ENCODE data around the gene FADS1.

FADS1 gene

GRCh38 chr11:61793829-61794204, 23.0 kb downstream of the FADS1 start:
- no peak for DNase-seq

GRCh38 chr11:61793083-61793828, 23.5 kb downstream of the FADS1 start:
- DNase-seq = no peak

DNA sequence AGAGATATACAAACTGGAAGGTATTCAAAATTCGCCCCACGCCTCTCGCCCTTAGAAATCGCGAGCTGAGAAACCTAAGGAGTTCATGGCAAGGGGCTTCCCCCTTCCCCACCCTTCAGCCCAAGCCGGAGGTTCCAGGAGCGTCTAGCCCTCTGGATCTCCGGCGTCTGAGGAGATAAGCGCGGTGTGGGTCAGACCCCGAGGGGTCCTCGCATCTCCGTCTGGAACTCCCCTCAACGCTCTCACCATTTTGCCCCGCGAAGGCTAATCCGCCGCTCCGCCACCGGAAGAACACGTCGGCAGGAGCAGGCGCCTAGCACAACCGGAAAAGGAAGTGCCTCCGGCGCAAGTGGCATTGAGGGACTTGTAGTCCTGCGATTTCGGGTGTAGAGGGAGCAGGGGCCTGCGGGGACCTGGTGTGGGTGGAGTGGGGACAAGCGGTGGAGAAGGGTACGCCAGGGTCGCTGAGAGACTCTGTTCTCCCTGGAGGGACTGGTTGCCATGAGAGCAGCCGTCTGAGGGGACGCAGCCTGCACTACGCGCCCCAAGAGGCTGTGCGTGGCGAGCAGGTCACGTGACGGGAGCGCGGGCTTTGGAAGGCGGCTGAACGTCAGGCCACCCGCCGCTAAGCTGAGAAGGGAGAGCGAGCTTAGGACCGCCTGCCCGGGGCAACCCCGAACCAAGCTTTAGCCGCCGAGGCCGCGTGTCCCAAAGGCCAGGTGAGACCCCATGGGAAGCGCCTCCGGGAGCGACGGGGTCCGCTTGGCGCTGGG, 24.3 kb downstream of the FADS1 start, which contains the start of the genes FEN1 and TMEM258:
Gene FEN1 (plus strand): TSS at position 602 of the 773 bp plus-strand sequence. CDS start 2,451 bp downstream, outside the sequence.
Gene TMEM258 (minus strand): TSS at position 290 of the 773 bp plus-strand sequence. CDS start 41 bp downstream, at position 249.
- peak; percentile 72 for DNase-seq

DNA sequence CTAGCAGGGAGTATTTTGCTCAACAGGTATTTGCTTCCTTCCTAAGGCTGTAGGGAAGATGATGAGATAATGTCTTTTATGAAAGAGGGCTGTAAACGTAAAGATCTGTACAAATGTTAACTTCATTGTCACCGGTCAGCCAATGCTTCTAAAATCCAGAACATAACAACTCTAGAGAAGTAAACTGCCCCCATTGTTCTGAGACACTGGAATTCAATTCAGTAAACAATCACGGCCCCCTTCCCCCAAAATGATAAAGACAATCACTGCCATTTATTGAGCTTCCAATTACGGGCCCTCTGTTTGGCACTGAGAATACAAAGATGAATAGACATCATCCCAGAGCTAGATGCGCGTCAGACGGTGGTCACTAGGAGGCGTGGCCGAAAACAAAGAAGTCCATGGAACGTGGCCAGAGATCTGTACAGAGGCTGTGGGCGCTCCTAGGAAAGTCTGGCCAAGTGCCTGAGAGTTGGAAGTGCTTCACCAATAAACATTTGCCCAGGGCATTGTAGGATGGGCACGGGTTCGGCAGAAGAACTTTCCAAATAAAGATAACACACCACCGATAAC, 25.0 kb downstream of the FADS1 start:
- DNase-seq = peak; percentile 82

DNA sequence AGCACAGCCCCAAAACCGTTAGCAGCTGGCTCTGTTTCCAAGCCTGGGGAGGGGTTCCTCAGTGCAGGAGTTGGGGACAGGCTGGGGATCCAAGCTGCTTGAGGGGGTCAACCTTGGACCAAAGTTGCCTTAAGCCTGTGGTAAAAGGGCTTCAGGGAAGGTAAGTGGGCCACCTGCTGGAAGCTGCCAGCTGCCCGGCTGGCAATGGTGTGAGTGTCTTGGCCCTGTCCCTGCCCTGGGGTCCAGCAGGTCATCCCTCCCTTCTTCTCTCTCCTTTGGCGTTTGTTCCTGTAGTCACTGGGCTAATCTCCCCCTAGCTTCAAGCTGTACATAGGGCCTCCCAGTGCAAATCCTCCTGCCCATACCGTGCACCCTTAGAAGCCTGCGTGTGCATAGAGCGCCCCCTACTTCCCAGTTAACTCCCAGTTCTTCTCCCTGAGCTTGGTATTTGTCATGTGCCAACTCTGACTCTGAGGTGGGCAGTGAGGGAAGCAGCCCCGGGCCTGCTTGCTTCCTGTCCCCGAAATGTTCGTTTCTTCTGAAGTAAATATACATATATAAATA, 28.8 kb downstream of the FADS1 start:
- no peak for DNase-seq

- no peak for DNase-seq
These were observed 30.9 kb downstream of the FADS1 start for GRCh38 chr11:61785837-61786402.

- DNase-seq = no peak
These were observed 32.3 kb downstream of the FADS1 start for GRCh38 chr11:61784506-61784805.

GRCh38 chr11:61783717-61784505, 32.9 kb downstream of the FADS1 start:
- DNase-seq = no peak

DNA sequence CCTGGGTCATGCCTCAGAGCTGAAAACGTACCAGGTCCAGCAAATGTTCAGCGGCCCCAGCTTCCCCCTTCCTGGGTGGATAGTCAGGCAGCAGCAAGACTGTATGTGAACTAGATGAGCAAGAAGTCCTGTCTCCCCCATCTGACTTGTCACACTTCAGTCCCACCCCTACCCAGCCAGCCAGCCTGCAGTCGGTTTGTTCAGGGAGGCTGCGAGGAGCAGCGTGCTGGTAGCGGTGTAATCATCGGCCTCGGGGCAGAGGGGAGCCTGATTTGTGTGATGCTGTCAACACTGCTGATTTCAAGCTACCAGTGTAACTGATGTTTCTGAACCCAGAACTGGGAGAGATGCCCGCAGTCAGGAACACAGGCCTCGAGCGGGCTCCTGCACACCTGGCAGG, 34.0 kb downstream of the FADS1 start:
- no peak for DNase-seq

GRCh38 chr11:61782299-61782698, 34.5 kb downstream of the FADS1 start:
- no peak for DNase-seq

DNA sequence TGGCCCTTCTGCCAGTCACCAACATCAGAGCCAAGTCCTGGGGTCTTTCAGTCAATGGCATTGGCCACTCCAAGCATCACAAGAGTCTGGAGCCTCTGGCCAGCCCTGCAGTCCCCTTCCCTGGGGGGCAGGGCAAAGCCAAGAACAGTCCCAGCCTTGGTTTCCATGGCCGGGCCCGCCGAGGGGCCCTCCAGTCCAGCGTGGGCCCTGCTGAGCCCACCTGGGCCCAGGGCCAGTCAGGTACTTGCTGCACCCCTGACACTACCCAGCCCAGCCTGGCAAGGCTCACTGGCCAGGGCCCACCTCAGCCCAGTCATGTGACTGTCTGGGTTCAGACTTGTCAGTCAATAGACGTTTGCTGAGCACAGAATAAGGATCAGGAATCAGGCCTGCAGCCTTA, 35.2 kb downstream of the FADS1 start:
- DNase-seq = no peak

DNA sequence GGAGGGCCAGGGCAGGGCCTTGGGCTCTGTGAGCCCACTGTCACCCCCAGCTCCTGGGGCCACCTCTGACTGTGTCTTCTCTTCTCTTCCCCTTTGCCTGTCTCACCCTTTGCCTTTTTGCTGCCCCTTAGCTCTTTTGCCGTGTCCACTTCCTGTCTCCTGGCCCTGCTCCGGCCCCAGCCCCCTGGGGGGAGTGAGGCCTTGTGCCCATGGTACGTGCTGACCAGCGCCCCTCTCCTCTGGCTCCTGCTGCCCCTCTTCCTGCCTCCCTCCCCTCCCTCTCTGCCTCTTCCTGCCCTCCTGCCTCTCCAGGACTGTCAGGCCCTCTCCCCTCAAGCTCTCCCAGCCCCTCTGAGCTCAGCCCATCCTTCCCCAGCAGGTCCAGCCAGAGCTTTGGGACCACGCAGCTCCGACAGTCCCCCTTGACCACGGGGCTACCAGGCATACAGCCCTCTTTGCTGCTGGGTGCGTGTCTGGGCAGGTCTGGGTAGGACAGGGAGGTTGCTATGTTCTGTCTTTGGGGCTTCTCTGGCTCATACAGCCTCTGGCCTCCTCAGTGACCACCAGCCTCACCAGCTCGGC, 36.1 kb downstream of the FADS1 start:
- no peak for DNase-seq

GRCh38 chr11:61779666-61780525, 36.9 kb downstream of the FADS1 start:
- DNase-seq = no peak

- DNase-seq = no peak
These were observed 37.7 kb downstream of the FADS1 start for GRCh38 chr11:61778920-61779650.

GRCh38 chr11:61778357-61778886, 38.4 kb downstream of the FADS1 start:
- DNase-seq = no peak

GRCh38 chr11:61777234-61778090, 39.3 kb downstream of the FADS1 start:
- DNase-seq = no peak

- DNase-seq = peak; percentile 13
These were observed 40.2 kb downstream of the FADS1 start for GRCh38 chr11:61776561-61777075.
